PC-3 (cell line): ENCODE measurements around the gene ITGAV. TPM values are rescaled to one million over a fixed set of nuclear protein-coding genes. Genes with fewer than 3 reads are reported as not detected.

Source experiments
- ATAC-seq: fragments of 200-7000 bp; cut with Tn5 transposase; 2 replicates; pipeline ENCODE4 v1.9.1; 2020; ENCODE audit warnings: mild to moderate bottlenecking, moderate library complexity
- BruUV-seq: library from RNA; stranded (reverse); fragments of 400-500 nt; replicated peaks from 2 replicates; lab custom pipeline; 2021; lab: Mats Ljungman, UMichigan
- CTCF ChIA-PET: fragments of 300-600 bp; sonication (Branson Sonifier 250); formaldehyde crosslinking; loops from one replicate; lab custom pipeline; 2022; ENCODE audit warnings: antibody characterized with exemption; lab: Charles Lee
- POLR2A ChIA-PET: fragments of 300-600 bp; sonication (Branson Sonifier 250); formaldehyde crosslinking; loops from one replicate; lab custom pipeline; 2022; ENCODE audit warnings: antibody characterized with exemption; ENCODE audit not compliant: unreplicated experiment; lab: Charles Lee
- DNase-seq: peaks from one replicate; pipeline ENCODE4 v3.0.0-alpha.2; 2015
- H2AFZ ChIP-seq: fragments of 300-600 bp; sonication (generic); 2 replicates; pipeline ENCODE4 v1.6.0; 2016; ENCODE audit warnings: antibody characterized with exemption, low read length
- H3F3A ChIP-seq: fragments of 300-600 bp; sonication (generic); one replicate; pipeline ENCODE4 v1.6.0; 2017; ENCODE audit warnings: antibody characterized with exemption, low read length, control low read depth, mild to moderate bottlenecking; ENCODE audit not compliant: unreplicated experiment
- H3K27ac ChIP-seq: fragments of 300-600 bp; sonication (generic); 2 replicates; pipeline ENCODE4 v1.5.1; 2016; ENCODE audit warnings: mild to moderate bottlenecking, low read length
- H3K27me3 ChIP-seq: fragments of 300-600 bp; sonication (generic); 2 replicates; pipeline ENCODE4 v1.6.1; 2016; ENCODE audit warnings: low read length, mixed read lengths
- H3K36me3 ChIP-seq: fragments of 300-600 bp; sonication (generic); 2 replicates; pipeline ENCODE4 v1.6.1; 2016; ENCODE audit warnings: low read depth, mixed run types, low read length, mixed read lengths
- H3K4me1 ChIP-seq: fragments of 300-600 bp; sonication (generic); 2 replicates; pipeline ENCODE4 v1.5.1; 2016; ENCODE audit warnings: low read length; ENCODE audit not compliant: insufficient read depth
- H3K4me2 ChIP-seq: fragments of 300-600 bp; sonication (generic); 2 replicates; pipeline ENCODE4 v1.6.0; 2016; ENCODE audit warnings: low read length
- H3K4me3 ChIP-seq: fragments of 300-600 bp; sonication (generic); 2 replicates; pipeline ENCODE4 v1.5.1; 2016; ENCODE audit warnings: mild to moderate bottlenecking, low read length, mixed read lengths
- H3K79me2 ChIP-seq: fragments of 300-600 bp; sonication (generic); 2 replicates; pipeline ENCODE4 v1.6.1; 2017; ENCODE audit warnings: low read length, mixed read lengths
- H3K9ac ChIP-seq: fragments of 300-600 bp; sonication (generic); 2 replicates; pipeline ENCODE4 v1.6.0; 2016; ENCODE audit warnings: mild to moderate bottlenecking, low read length
- H3K9me2 ChIP-seq: fragments of 300-600 bp; sonication (generic); replicated peaks from 2 replicates; pipeline ENCODE4 v1.6.1; 2016; ENCODE audit warnings: mixed run types, low read length, mixed read lengths
- H3K9me3 ChIP-seq: fragments of 300-600 bp; sonication (generic); 2 replicates; pipeline ENCODE4 v1.6.1; 2016; ENCODE audit warnings: low read length, mixed read lengths
- H4K20me1 ChIP-seq: fragments of 300-600 bp; sonication (generic); 2 replicates; pipeline ENCODE4 v1.6.1; 2016; ENCODE audit warnings: low read length, mixed read lengths
- EZH2 ChIP-seq: fragments of 300-600 bp; sonication (generic); IDR thresholded peaks from one replicate; pipeline ENCODE4 v1.6.1; 2017; ENCODE audit warnings: antibody characterized with exemption, mild to moderate bottlenecking, low read length; ENCODE audit not compliant: unreplicated experiment
- EZH2phosphoT487 ChIP-seq: fragments of 300-600 bp; sonication (generic); IDR thresholded peaks from 2 replicates; pipeline ENCODE4 v1.6.1; 2018; ENCODE audit warnings: mild to moderate bottlenecking, antibody characterized with exemption, low read length, borderline replicate concordance
- intact Hi-C: fragments of 100-400 bp; cut with micrococcal nuclease; formaldehyde crosslinking; loops from 2 replicates; pipeline ENCODE4 v1.9.0; 2023
- total RNA-seq: library from RNA; depleted of rRNA; stranded (reverse); fragments of >200 nt; gene quantifications from 2 replicates; pipeline ENCODE4 v1.2.3, GENCODE V29; 2014
- TF ChIP-seq, protein P1 (sequence below): fragments of 300-600 bp; sonication (generic); conservative IDR thresholded peaks from 2 replicates; pipeline ENCODE4 v1.5.1; 2017; ENCODE audit warnings: antibody characterized with exemption, low read depth, mild to moderate bottlenecking, low read length

ITGAV gene
- total RNA-seq, 1 experiment from 2014 or later: 23.5 TPM

DNA sequence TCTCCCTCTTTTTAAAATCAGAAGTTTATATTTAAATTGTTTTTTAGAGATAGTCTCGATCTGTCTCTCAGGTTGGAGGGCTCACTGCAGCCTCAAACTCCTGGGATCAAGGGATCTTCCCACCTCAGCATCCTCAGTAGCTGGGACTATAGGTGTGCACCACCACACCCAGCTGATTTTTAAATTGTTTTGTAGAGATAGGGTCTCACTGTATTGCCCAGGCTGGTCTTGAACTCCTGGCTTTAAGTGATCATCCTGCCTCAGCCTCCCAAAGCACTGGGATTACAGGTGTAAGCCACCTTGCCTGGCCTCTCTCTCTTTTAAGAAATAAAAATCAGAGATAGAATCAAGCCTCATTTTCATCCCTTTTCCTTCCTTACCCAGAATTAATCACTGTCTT, 126.1 kb downstream of the ITGAV start:
- intact Hi-C loops: no loop called here
- H3K4me2 ChIP-seq: no peak overlapping the region
- no TSS peak for BruUV-seq
- no peak for TF ChIP-seq EZH2
- no peaks in the 10 kb centered on the region for H3K4me1 ChIP-seq
- no peak overlapping the region for H3K4me3 ChIP-seq
- H3K27ac ChIP-seq: no peak overlapping the region
- POLR2A ChIA-PET: no interaction called here
- CTCF ChIA-PET: no interaction called here
- H4K20me1 ChIP-seq: no peaks in the 10 kb centered on the region
- ATAC-seq (no peak), DNase-seq (no peak)
- H3K9me2 ChIP-seq: no peaks in the 10 kb centered on the region
- no peaks in the 10 kb centered on the region for H3F3A ChIP-seq
- H3K27me3 ChIP-seq: no peaks in the 10 kb centered on the region
- no peaks in the 10 kb centered on the region for H3K79me2 ChIP-seq
- no peaks in the 10 kb centered on the region for H3K36me3 ChIP-seq
- no peak overlapping the region for H2AFZ ChIP-seq
- H3K9ac ChIP-seq: no peak overlapping the region
- no peaks in the 10 kb centered on the region for H3K9me3 ChIP-seq

DNA sequence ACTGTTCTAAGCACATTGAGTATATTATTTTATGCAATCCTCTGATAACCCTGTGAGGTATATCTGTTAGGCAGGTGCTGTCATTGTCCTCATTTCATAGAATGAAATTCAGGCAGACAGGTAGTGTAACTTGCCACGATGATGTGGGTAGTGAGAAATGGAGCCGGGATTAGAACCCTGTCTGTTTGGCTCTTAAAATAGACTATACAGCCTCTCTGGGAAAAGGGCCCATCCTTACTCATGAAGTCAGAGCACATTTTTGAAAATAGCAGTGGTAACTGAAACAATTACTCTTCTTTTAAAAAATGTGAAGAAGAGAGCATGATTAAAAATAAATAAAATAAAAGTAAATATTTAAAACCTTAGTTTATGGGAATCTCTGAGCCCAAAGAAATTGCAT, 127.0 kb downstream of the ITGAV start:
- Histone ChIP-seq H3K9ac (no peak overlapping the region), H3K4me3 (no peak overlapping the region), H3K36me3 (no peaks in the 10 kb centered on the region), H2AFZ (no peak overlapping the region), H3K4me1 (no peaks in the 10 kb centered on the region), H3K27ac (no peak overlapping the region), H3K79me2 (no peaks in the 10 kb centered on the region), H3F3A (no peaks in the 10 kb centered on the region), H4K20me1 (no peaks in the 10 kb centered on the region), H3K4me2 (no peak overlapping the region), H3K27me3 (no peaks in the 10 kb centered on the region), H3K9me2 (no peaks in the 10 kb centered on the region), H3K9me3 (no peaks in the 10 kb centered on the region)
- DNase-seq (no peak), ATAC-seq (no peak)
- no peak for TF ChIP-seq EZH2phosphoT487
- no peak for TF ChIP-seq EZH2
- TF ChIP-seq, protein P1, sequence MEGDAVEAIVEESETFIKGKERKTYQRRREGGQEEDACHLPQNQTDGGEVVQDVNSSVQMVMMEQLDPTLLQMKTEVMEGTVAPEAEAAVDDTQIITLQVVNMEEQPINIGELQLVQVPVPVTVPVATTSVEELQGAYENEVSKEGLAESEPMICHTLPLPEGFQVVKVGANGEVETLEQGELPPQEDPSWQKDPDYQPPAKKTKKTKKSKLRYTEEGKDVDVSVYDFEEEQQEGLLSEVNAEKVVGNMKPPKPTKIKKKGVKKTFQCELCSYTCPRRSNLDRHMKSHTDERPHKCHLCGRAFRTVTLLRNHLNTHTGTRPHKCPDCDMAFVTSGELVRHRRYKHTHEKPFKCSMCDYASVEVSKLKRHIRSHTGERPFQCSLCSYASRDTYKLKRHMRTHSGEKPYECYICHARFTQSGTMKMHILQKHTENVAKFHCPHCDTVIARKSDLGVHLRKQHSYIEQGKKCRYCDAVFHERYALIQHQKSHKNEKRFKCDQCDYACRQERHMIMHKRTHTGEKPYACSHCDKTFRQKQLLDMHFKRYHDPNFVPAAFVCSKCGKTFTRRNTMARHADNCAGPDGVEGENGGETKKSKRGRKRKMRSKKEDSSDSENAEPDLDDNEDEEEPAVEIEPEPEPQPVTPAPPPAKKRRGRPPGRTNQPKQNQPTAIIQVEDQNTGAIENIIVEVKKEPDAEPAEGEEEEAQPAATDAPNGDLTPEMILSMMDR: no peak
- CTCF ChIA-PET: no interaction called here
- POLR2A ChIA-PET: no interaction called here
- intact Hi-C loops: no loop called here
- no TSS peak for BruUV-seq

DNA sequence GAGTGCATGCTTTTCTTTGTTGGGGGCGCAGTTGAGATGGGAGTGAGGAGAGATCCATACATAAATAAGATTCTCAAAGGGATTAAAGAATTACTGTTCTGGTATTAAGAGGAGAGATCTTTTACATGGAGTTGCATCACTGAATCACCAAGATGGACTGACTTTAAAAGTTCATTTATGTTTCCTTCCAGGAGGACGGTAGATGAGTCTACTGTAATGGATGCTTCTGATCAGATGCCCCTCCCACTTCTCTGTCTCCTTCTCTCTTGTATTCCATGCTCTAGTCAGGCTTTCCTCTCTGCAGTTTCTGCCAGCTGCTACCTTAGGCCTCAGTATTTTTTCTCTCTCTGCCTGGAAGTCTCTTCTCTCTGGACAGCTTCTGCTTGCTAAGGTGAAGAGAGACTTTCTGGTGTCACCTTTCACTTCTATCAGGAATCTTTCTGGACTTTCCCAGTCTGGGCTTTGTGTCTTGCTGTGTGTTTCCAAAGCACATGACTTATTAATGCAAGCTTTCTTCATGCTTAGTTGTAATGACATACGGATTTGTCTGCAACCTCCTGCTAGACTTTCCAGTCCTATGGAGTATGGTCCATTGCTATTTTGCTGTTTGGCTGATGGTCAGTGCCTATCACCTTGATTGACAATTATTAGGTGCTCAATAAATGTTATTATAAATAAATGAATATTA, 127.6 kb downstream of the ITGAV start:
- intact Hi-C loops: no loop called here
- CTCF ChIA-PET: no interaction called here
- H3K27ac ChIP-seq: no peak overlapping the region

More for the DNA sequence above, 127.6 kb downstream of the ITGAV start:
- BruUV-seq: no TSS peak
- H3F3A ChIP-seq: no peaks in the 10 kb centered on the region
- H3K36me3 ChIP-seq: no peaks in the 10 kb centered on the region
- POLR2A ChIA-PET: no interaction called here
- no peaks in the 10 kb centered on the region for H4K20me1 ChIP-seq
- no peak for DNase-seq
- H3K9ac ChIP-seq: no peak overlapping the region
- no peak overlapping the region for H2AFZ ChIP-seq
- H3K9me2 ChIP-seq: no peaks in the 10 kb centered on the region
- H3K27me3 ChIP-seq: no peaks in the 10 kb centered on the region
- H3K4me3 ChIP-seq: no peak overlapping the region
- ATAC-seq: no peak
- no peaks in the 10 kb centered on the region for H3K4me1 ChIP-seq
- no peaks in the 10 kb centered on the region for H3K79me2 ChIP-seq
- no peak overlapping the region for H3K4me2 ChIP-seq
- H3K9me3 ChIP-seq: no peaks in the 10 kb centered on the region
- no peak for TF ChIP-seq EZH2phosphoT487
- TF ChIP-seq EZH2: no peak
- TF ChIP-seq, protein P1: no peak
